OCI-LY1 (cell line): ENCODE measurements around the gene TMEM131.

Source experiments
- CTCF ChIP-seq: fragments of 200-600 bp; sonication (generic), shearing (Covaris generic); IDR thresholded peaks from 2 replicates; pipeline ENCODE4 v1.5.1; 2017; ENCODE audit warnings: mild to moderate bottlenecking, antibody characterized with exemption, low read length, moderate library complexity, mixed read lengths
- EZH2 ChIP-seq: fragments of 200-600 bp; sonication (generic), shearing (Covaris generic); IDR thresholded peaks from 2 replicates; pipeline ENCODE4 v1.8.0; 2017; ENCODE audit warnings: borderline replicate concordance, mixed run types, mild to moderate bottlenecking, antibody characterized with exemption, low read length, moderate library complexity, mixed read lengths

- TF ChIP-seq CTCF (no peak), EZH2 (no peak)
Observed at GRCh38 chr2:97805776-97806175, 190.0 kb downstream of the TMEM131 start.
